IPS DF 19.7 (cell line): ENCODE measurements around the gene FHIT.
"Not testable (repeated sequence)": the region's sequence is repeated elsewhere in the genome, so short reads cannot be mapped to it uniquely, and the experiment has no call there.

Source experiments
- DNase-seq: peaks from one replicate; pipeline ENCODE4 v3.0.0-alpha.2; 2013; ENCODE audit warnings: low read depth, low spot score

Gene FHIT

GRCh38 chr3:61057464-61057863 is 193.8 kb downstream of the FHIT start:
- no peak for DNase-seq

GRCh38 chr3:61055447-61055846 is 195.8 kb downstream of the FHIT start:
- no peak for DNase-seq

GRCh38 chr3:61053781-61054496 is 197.3 kb downstream of the FHIT start:
- no peak for DNase-seq

- no peak for DNase-seq
Measured at GRCh38 chr3:61052851-61053250, 198.4 kb downstream of the FHIT start.

GRCh38 chr3:61051666-61052065 is 199.6 kb downstream of the FHIT start:
- no peak for DNase-seq

- not testable (repeated sequence) for DNase-seq
Measured at GRCh38 chr3:61045169-61045568, 206.1 kb downstream of the FHIT start.

- DNase-seq, result no peak
Measured at GRCh38 chr3:61043156-61043555, 208.1 kb downstream of the FHIT start.

GRCh38 chr3:61040618-61041017 is 210.6 kb downstream of the FHIT start:
- DNase-seq, result no peak

GRCh38 chr3:61035573-61035972 is 215.7 kb downstream of the FHIT start:
- no peak for DNase-seq

GRCh38 chr3:61032991-61033390 is 218.3 kb downstream of the FHIT start:
- DNase-seq, result no peak

GRCh38 chr3:61031503-61031902 is 219.7 kb downstream of the FHIT start:
- no peak for DNase-seq

- no peak for DNase-seq
Measured at GRCh38 chr3:61030469-61031035, 220.7 kb downstream of the FHIT start.

GRCh38 chr3:61029194-61029593 is 222.1 kb downstream of the FHIT start:
- no peak for DNase-seq

GRCh38 chr3:61018807-61019206 is 232.4 kb downstream of the FHIT start:
- no peak for DNase-seq

GRCh38 chr3:61017028-61017427 is 234.2 kb downstream of the FHIT start:
- not testable (repeated sequence) for DNase-seq

GRCh38 chr3:61015859-61016258 is 235.4 kb downstream of the FHIT start:
- no peak for DNase-seq

- DNase-seq, result no peak
Measured at GRCh38 chr3:61015408-61015807, 235.8 kb downstream of the FHIT start.

GRCh38 chr3:61008998-61009380 is 242.3 kb downstream of the FHIT start:
- DNase-seq, result no peak

GRCh38 chr3:61008153-61008997 is 242.9 kb downstream of the FHIT start:
- DNase-seq, result no peak

GRCh38 chr3:61005591-61005990 is 245.7 kb downstream of the FHIT start:
- DNase-seq, result no peak

- DNase-seq, result no peak
Measured at GRCh38 chr3:60998858-60999257, 252.4 kb downstream of the FHIT start.

GRCh38 chr3:60992395-60992794 is 258.9 kb downstream of the FHIT start:
- no peak for DNase-seq

- no peak for DNase-seq
Measured at GRCh38 chr3:60990442-60990730, 260.9 kb downstream of the FHIT start.
